Tibial nerve (tissue), 3 donors: ENCODE measurements around the gene AFF3.

Experiments
- CTCF ChIP-seq, 5 experiments: fragments of 200-600 bp in 3 of 5; fragments of 450-650 bp in 2 of 5; sonication (generic) in 3 of 5; IDR thresholded peaks; one replicate each; pipeline ENCODE4 v1.5.1; 2016 to 2019; ENCODE audit warnings: antibody characterized with exemption in 5 of 5, mild to moderate bottlenecking in 3 of 5, moderate library complexity in 2 of 5
- POLR2A ChIP-seq, 2 donors: fragments of 450-650 bp; IDR thresholded peaks; one replicate each; pipeline ENCODE4 v1.6.1; 2017; ENCODE audit warnings: antibody characterized with exemption in 2 of 2, mild to moderate bottlenecking in 2 of 2, moderate library complexity in 2 of 2

DNA sequence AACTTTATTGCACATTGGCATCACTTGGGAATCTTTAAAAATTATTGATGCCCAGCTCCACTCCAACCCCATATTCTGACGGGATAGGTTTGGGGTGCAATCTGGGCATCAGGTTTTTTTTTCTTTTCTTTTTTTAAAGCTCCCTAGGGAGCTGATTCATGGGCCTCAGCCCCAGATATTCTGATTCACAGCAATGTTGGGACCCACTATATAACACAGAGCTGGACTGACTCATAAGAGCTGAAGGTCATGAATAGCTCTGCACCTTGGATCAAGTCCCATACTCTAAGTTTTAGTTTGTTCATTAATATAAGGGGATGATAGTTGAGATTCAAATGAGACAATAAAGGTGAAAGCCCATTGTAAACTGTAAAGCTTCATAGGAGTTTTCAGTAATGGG is 461.4 kb downstream of the AFF3 start:
- TF ChIP-seq CTCF (IDR thresholded peaks at IDR 0.05) = no peak
- TF ChIP-seq POLR2A (IDR thresholded peaks at IDR 0.05) = no peak
